OCI-M1 (cell line): ENCODE data around the gene OR5A2.
"Not testable (repeated sequence)": the region's sequence is repeated elsewhere in the genome, so short reads cannot be mapped to it uniquely, and the experiment has no call there.

Experiments
- DNase-seq: peaks from one replicate; lab custom pipeline; 2025; lab: John Stamatoyannopoulos, UW

Gene OR5A2

DNA sequence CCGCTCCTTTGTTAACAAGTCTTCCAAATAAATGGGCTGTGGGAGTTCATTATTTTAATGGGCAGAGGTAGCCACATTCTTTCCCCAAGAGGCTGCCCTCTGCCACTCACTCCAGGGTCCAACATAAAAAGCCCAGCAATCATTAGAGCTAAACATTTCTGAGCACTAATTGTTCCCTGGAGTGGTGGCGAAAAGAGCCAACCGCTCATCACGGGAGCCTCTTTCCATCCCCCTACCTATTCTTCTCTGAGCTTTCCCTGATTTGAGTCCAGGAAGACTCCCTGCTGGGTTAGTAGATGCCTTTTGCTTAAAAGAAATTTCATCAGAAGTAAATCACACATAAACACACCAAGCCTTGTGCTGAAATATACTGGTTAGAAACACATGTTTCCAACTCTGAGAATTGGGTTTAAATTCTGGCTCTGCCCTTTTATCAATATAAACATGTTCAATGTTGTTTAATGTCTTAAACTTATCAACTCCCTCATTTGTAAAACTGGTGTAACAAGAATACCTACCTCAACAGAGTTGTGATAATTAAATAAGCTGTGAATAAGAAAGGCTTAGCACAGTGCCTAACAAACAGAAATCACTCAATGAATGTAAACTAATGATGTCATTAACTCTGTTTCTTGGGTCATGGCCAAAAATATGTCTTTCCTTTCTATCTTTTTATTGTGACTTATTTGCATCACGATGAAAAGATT lies at the start of gene OR5A2:
Gene OR5A2, minus strand, starts transcription at position 53 of the 707 bp plus-strand sequence. CDS start 3,460 bp downstream, outside the sequence.
- DNase-seq, result no peak

DNA sequence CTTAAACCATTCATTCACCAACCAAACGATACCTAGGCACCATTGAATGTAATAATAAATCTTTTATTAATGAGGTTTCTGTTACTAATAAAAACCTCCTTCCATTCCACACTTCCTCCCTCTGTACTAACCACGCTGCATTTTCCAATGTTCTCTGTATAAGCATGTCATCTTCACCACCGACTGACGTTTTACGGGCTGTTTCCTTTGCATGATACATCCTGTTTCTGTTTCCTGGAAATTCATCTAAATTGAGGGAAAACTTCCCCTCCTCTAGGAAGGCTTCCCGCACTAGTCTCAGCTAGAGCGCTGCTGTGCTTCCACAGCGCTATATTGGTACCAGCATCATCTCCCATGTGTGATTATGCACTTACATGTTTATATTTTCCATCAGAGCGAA lies 49.0 kb upstream of the OR5A2 start:
- DNase-seq, result no peak

GRCh38 chr11:59473015-59473414 lies 46.8 kb upstream of the OR5A2 start, which contains the start of gene OR4D10:
Gene OR4D10, plus strand, starts transcription at chr11:59473315. Its CDS starts 4,115 bp downstream, at chr11:59477430.
- DNase-seq, result no peak

DNA sequence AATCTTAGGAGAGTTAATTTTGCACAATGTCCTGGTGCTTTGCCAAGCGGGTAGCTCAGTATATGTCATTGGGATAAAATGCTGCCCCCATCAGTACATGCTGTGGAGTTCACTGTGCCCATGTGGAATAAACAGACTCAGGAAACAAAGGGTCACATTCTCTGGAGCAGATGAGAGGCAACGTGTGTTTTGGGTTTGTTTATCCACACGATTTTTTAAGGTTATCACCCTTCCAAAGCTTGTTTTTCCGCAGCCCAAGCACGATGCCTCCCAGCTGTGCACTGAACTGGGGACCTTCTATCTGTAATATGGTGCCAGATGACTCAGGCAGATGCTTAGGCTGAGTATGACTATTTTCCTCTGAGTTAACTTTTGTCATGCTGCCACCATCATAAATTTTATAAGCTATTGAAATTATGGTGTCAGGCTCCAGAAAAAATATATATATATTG lies 37.0 kb upstream of the OR5A2 start:
- DNase-seq, result no peak

DNA sequence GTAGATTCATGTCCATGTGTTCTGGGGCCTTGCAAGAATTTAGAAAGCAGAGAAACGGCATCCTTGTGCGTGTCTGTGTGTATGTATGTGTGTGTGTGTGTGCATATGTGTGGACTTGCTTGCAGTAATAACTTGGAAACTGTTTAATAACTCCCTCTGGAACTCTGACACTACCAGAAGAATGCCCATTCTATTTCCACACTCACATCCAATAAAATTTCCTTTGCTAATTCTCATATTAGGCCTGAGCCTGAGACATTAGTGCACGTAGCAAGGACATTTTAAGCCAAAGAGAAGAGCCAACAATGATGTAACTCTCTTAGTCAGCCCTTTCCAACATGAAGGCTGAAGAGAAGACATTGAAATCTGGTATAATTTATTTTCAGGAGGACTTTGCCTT lies 33.7 kb upstream of the OR5A2 start:
- DNase-seq, result no peak

GRCh38 chr11:59456661-59457060 lies 30.4 kb upstream of the OR5A2 start, which contains the start of gene OR4D6:
Gene OR4D6, plus strand, starts transcription at chr11:59456961. Its CDS starts 0 bp downstream, at chr11:59456961.
- no peak for DNase-seq

- DNase-seq, result no peak
These were observed 22.3 kb upstream of the OR5A2 start for GRCh38 chr11:59448484-59448883.

GRCh38 chr11:59445624-59446023 lies 19.4 kb upstream of the OR5A2 start:
- DNase-seq, result not testable (repeated sequence)

- no peak for DNase-seq
These were observed 11.6 kb upstream of the OR5A2 start for GRCh38 chr11:59437770-59438169.

- no peak for DNase-seq
These were observed 10.0 kb upstream of the OR5A2 start, which contains the start of gene OR5A1 for GRCh38 chr11:59436169-59436568. Gene OR5A1, plus strand, starts transcription at chr11:59436469. Its CDS starts 6,700 bp downstream, at chr11:59443169.

- DNase-seq, result peak; percentile 77
These were observed 3.8 kb upstream of the OR5A2 start for GRCh38 chr11:59429924-59430516.

GRCh38 chr11:59427068-59427382 lies 812 bp upstream of the OR5A2 start:
- DNase-seq, result no peak

DNA sequence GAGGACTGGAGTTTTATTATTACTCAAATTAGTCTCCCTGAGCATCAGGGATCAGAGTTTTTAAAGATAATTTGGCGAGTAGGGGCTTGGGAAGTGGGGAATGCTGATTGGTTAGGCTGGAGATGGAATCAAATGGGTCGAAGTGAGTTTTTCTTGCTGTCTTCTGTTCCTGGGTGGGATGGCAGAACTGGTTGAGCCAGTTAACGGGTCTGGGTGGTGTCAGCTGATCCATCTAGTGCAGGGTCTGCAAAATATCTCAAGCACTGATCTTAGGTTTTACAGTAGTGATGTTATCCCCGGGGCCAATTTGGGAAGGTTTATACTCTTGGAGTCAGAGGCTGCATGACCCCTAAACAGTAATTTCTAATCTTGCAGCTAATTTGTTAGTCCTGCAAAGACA lies 1.1 kb downstream of the OR5A2 start:
- DNase-seq, result no peak

GRCh38 chr11:59423835-59424234 lies 2.4 kb downstream of the OR5A2 start:
- no peak for DNase-seq

GRCh38 chr11:59418156-59418555 lies 8.1 kb downstream of the OR5A2 start:
- no peak for DNase-seq

DNA sequence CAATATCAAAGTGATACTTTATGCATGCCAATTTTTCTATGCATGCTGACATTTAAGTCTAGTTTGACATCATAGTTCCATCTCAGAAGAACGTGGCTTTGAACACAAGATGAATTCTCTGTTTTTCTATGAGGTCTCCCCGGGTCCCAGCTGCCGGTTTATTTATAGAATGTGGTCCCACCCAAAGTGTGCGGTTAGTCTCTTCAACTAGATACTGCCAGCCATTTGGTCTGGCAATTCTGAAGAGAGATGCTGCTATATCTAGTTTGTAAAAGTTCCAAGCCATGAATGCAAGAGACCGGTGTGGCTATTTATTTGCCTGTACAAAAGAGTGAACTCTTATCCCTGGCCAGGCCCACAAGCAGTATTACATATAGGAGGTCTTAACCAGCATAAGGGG lies 9.2 kb downstream of the OR5A2 start:
- DNase-seq, result peak; percentile 36

DNA sequence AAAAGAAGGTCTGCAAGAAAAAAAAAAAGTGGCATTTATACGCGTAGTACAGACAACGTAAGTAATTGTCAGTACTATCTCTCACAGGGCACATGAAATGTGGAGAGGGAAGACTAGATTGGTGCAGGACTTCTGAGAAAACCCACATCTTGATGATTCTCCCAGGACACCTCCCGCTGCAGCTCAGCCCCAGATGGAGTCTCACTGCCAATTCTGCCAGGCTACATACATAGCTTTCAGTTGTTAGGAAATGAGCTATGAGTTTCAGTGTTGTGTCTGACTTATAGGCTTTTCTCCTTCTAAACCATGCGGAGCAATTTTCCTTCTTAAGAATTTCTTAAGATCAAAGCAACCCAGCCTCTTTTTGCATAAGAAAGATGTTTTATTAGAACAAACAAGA lies 9.6 kb downstream of the OR5A2 start:
- DNase-seq, result peak; percentile 70

- peak; percentile 31 for DNase-seq
These were observed 11.1 kb downstream of the OR5A2 start for GRCh38 chr11:59415111-59415510.

DNA sequence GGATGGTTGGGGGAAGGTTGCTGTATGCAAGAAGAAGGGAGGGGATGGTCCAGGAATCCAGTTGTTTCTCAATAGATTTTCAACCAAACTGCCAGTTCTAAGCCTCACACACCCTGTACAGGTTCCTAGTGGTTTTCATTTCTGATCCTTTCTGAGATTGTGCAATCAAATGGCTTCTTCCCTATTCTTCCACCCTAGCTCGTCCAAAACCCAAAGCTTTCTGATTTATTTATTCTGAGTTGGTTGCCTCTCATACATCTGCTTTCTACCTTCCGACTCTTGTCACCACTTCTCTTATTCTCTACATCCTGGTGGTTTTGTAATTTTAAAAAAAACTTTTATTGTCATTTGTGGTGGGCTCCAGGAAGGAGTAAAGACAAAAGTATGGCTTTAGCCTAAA lies 12.6 kb downstream of the OR5A2 start:
- DNase-seq, result peak; percentile 18

DNA sequence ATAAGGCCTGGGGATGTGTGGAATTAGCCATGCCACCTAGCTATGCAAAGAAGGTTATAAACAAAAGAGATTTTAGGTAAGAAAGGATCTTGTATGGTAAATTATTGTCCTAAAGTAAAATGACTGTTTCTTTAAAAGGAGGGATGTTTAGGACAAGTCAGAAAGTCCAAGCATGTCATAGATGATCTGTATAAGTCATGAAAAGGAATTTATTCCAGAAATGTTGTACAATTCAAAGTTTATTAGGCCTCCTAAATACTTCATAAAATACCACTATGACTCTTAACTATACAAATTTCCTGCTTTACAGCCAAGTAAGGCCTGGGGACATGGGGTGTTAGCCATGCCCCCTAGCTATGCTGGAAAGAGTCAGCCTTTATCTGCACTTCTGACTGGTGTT lies 22.7 kb downstream of the OR5A2 start:
- DNase-seq, result no peak

- no peak for DNase-seq
These were observed 25.0 kb downstream of the OR5A2 start for GRCh38 chr11:59401262-59401552.

GRCh38 chr11:59400461-59401261 lies 25.6 kb downstream of the OR5A2 start:
- DNase-seq, result no peak

GRCh38 chr11:59394186-59394585 lies 32.0 kb downstream of the OR5A2 start:
- no peak for DNase-seq
